A673 (cell line): ENCODE data around the gene RBBP7. TPM values are rescaled to one million over a fixed set of nuclear protein-coding genes. Genes with fewer than 3 reads are reported as not detected.

ENCODE experiments used
- BruUV-seq: library from RNA; stranded (reverse); fragments of 400-500 nt; replicated peaks from 2 replicates; lab custom pipeline; 2021; lab: Mats Ljungman, UMichigan
- CTCF ChIA-PET: fragments of 300-600 bp; sonication (Branson Sonifier 250); formaldehyde crosslinking; loops from one replicate; lab custom pipeline; 2022; ENCODE audit warnings: antibody characterized with exemption; lab: Charles Lee
- POLR2A ChIA-PET: fragments of 300-600 bp; sonication (Branson Sonifier 250); formaldehyde crosslinking; loops from one replicate; lab custom pipeline; 2022; ENCODE audit warnings: antibody characterized with exemption; ENCODE audit not compliant: low non-redundant PET; lab: Charles Lee
- DNase-seq: peaks from one replicate; pipeline ENCODE4 v3.0.0-alpha.2; 2015; ENCODE audit warnings: low spot score
- H3K27ac ChIP-seq: fragments of 200-600 bp; sonication (generic); 2 replicates; pipeline ENCODE4 v1.5.1; 2016; ENCODE audit warnings: mixed run types, low read depth, mild to moderate bottlenecking, mixed read lengths, antibody characterized with exemption, low read length; ENCODE audit not compliant: poor library complexity, severe bottlenecking
- H3K27me3 ChIP-seq: fragments of 200-600 bp; sonication (generic); replicated peaks from 2 replicates; pipeline ENCODE4 v1.6.1; 2017; ENCODE audit warnings: mixed run types, low read depth, mild to moderate bottlenecking, mixed read lengths, antibody characterized with exemption, low read length; ENCODE audit not compliant: insufficient read depth, poor library complexity
- H3K36me3 ChIP-seq: fragments of 200-600 bp; sonication (generic); 2 replicates; pipeline ENCODE4 v1.6.1; 2016; ENCODE audit warnings: mixed run types, mild to moderate bottlenecking, mixed read lengths, antibody characterized with exemption, low read length; ENCODE audit not compliant: insufficient read depth, poor library complexity, severe bottlenecking
- H3K4me1 ChIP-seq: fragments of 200-600 bp; sonication (generic); 2 replicates; pipeline ENCODE4 v1.6.1; 2017; ENCODE audit warnings: mixed run types, mild to moderate bottlenecking, mixed read lengths, antibody characterized with exemption, low read length; ENCODE audit not compliant: insufficient read depth, poor library complexity, severe bottlenecking
- H3K4me3 ChIP-seq: fragments of 200-600 bp; sonication (generic); 2 replicates; pipeline ENCODE4 v1.5.1; 2016; ENCODE audit warnings: low read depth, mixed run types, mild to moderate bottlenecking, mixed read lengths, low read length; ENCODE audit not compliant: poor library complexity, severe bottlenecking
- H3K9me3 ChIP-seq: fragments of 200-600 bp; sonication (generic); 2 replicates; pipeline ENCODE4 v1.6.1; 2016; ENCODE audit warnings: mixed run types, low read depth, mild to moderate bottlenecking, mixed read lengths, antibody characterized with exemption, low read length; ENCODE audit not compliant: poor library complexity, severe bottlenecking
- CTCF ChIP-seq: fragments of 300-800, 200-600 bp; sonication (generic); conservative IDR thresholded peaks from 2 replicates; pipeline ENCODE4 v1.5.1; 2017; ENCODE audit warnings: low read depth, mild to moderate bottlenecking, antibody characterized with exemption, low read length, moderate library complexity, mixed read lengths
- EZH2 ChIP-seq: fragments of 200-600 bp; sonication (generic); IDR thresholded peaks from 2 replicates; pipeline ENCODE4 v1.6.1; 2017; ENCODE audit warnings: borderline replicate concordance, low read depth, mild to moderate bottlenecking, mixed read lengths, antibody characterized with exemption, low read length; ENCODE audit not compliant: poor library complexity, severe bottlenecking
- intact Hi-C: fragments of 100-400 bp; cut with micrococcal nuclease; formaldehyde crosslinking; loops from one replicate; pipeline ENCODE4 v1.10.0; 2022; ENCODE audit not compliant: unreplicated experiment
- total RNA-seq: library from RNA; stranded (reverse); gene quantifications from 2 replicates; pipeline ENCODE4 v1.2.3, GENCODE V29; 2021

RBBP7 gene
- total RNA-seq, 1 experiment from 2014 or later: 125 TPM

GRCh38 chrX:16882169-16882568, 12.0 kb upstream of the RBBP7 start:
- TF ChIP-seq EZH2 (no peak), CTCF (no peak)
- POLR2A ChIA-PET: no interaction called here
- CTCF ChIA-PET: interaction anchor here (0.5 to 2.2 kb wide), 6 partner anchors 10 to 166 kb away, joined by 3 to 17 read pairs (median 4); no protein-coding TSS in a partner anchor
- no TSS peak for BruUV-seq
- intact Hi-C loops: loop anchor here (5.0 kb wide), 1 partner anchor 55 kb away; no protein-coding TSS in a partner anchor
- Histone ChIP-seq H3K27me3 (peaks cover 14% of the 10 kb centered on the region), H3K4me3 (peak overlapping the region; percentile 41), H3K36me3 (no peaks in the 10 kb centered on the region), H3K9me3 (no peaks in the 10 kb centered on the region), H3K27ac (no peak overlapping the region), H3K4me1 (no peaks in the 10 kb centered on the region)
- DNase-seq: peak; percentile 24

GRCh38 chrX:16876696-16877095, 6.5 kb upstream of the RBBP7 start:
- H3K36me3 ChIP-seq: no peaks in the 10 kb centered on the region
- peaks cover 62% of the 10 kb centered on the region for H3K27me3 ChIP-seq
- no peak overlapping the region for H3K4me3 ChIP-seq
- intact Hi-C loops: no loop called here
- DNase-seq: no peak
- POLR2A ChIA-PET: no interaction called here
- no peaks in the 10 kb centered on the region for H3K9me3 ChIP-seq
- BruUV-seq: no TSS peak
- CTCF ChIA-PET: no interaction called here
- TF ChIP-seq CTCF (no peak), EZH2 (no peak)
- no peaks in the 10 kb centered on the region for H3K4me1 ChIP-seq
- H3K27ac ChIP-seq: no peak overlapping the region

GRCh38 chrX:16874458-16875095, 4.4 kb upstream of the RBBP7 start:
- DNase-seq: no peak
- no peaks in the 10 kb centered on the region for H3K36me3 ChIP-seq
- no peak overlapping the region for H3K27ac ChIP-seq
- POLR2A ChIA-PET: no interaction called here
- TF ChIP-seq CTCF: no peak
- TF ChIP-seq EZH2: no peak
- CTCF ChIA-PET: no interaction called here
- H3K4me1 ChIP-seq: peaks cover 8% of the 10 kb centered on the region
- H3K4me3 ChIP-seq: no peak overlapping the region
- peaks cover 71% of the 10 kb centered on the region for H3K27me3 ChIP-seq
- BruUV-seq: no TSS peak
- intact Hi-C loops: no loop called here
- H3K9me3 ChIP-seq: no peaks in the 10 kb centered on the region
